SK-N-SH (cell line): ENCODE results near the gene MAD1L1. TPM values are rescaled to one million over a fixed set of nuclear protein-coding genes. Genes with fewer than 3 reads are reported as not detected.

Source experiments
- CTCF ChIA-PET: fragments of 300-600, 350-600 bp; formaldehyde crosslinking; extraction: SDS; loops from one replicate; lab custom pipeline; 2021; lab: Yijun Ruan, JAX
- POLR2A ChIA-PET: fragments of 350-600 bp; sonication (Branson Sonifier 250); formaldehyde crosslinking; extraction: SDS; loops from one replicate; lab custom pipeline; 2020; ENCODE audit warnings: antibody characterized with exemption, inconsistent platforms; lab: Yijun Ruan, JAX
- DNase-seq: peaks from one replicate; pipeline ENCODE4 v3.0.0; 2012
- H2AFZ ChIP-seq: fragments of 200-600 bp; sonication (generic); 2 replicates; pipeline ENCODE4 v1.8.1; 2016; ENCODE audit warnings: antibody characterized with exemption, mild to moderate bottlenecking, low read depth
- H3F3A ChIP-seq: fragments of 200-600 bp; sonication (generic); replicated peaks from 2 replicates; pipeline ENCODE3; 2016; ENCODE audit warnings: antibody characterized with exemption, mild to moderate bottlenecking; ENCODE audit not compliant: insufficient read depth
- H3K27ac ChIP-seq, 2 experiments: fragments of 200-500 bp in 1 of 2; fragments of 200-600 bp in 1 of 2; sonication (Bioruptor generic) in 1 of 2; sonication (generic), shearing (Covaris generic) in 1 of 2; 2 replicates each; pipeline versions ENCODE4 v1.5.1 to v1.6.1; 2014 to 2016; ENCODE audit warnings: low read depth in 2 of 2, inconsistent platforms in 1 of 2, low read length in 1 of 2, mild to moderate bottlenecking in 1 of 2, mixed read lengths in 1 of 2
- H3K27me3 ChIP-seq: fragments of 200-600 bp; sonication (generic), shearing (Covaris generic); 2 replicates; pipeline ENCODE4 v1.6.1; 2016; ENCODE audit warnings: mixed run types; ENCODE audit not compliant: insufficient read depth
- H3K36me3 ChIP-seq, 2 experiments: fragments of 200-500 bp in 1 of 2; fragments of 200-600 bp in 1 of 2; sonication (Bioruptor generic) in 1 of 2; sonication (generic) in 1 of 2; replicated peaks in 1 of 2; 2 replicates each; pipeline versions ENCODE3 to v1.5.1; 2014 to 2016; ENCODE audit warnings: low read length in 1 of 2, mild to moderate bottlenecking in 1 of 2; ENCODE audit not compliant: insufficient read depth in 2 of 2, control insufficient read depth in 1 of 2
- H3K4me1 ChIP-seq, 2 experiments: fragments of 200-500 bp in 1 of 2; fragments of 200-600 bp in 1 of 2; sonication (Bioruptor generic) in 1 of 2; sonication (generic), shearing (Covaris generic) in 1 of 2; 2 replicates each; pipeline versions ENCODE4 v1.5.1 to v1.6.1; 2014 to 2016; ENCODE audit warnings: low read depth in 1 of 2, low read length in 1 of 2, mixed run types in 1 of 2; ENCODE audit not compliant: insufficient read depth in 2 of 2, control insufficient read depth in 1 of 2
- H3K4me2 ChIP-seq: fragments of 200-600 bp; sonication (generic), shearing (Covaris generic); 2 replicates; pipeline ENCODE4 v1.6.1; 2017; ENCODE audit warnings: mixed run types
- H3K4me3 ChIP-seq, 2 experiments: fragments of 200-500 bp in 1 of 2; fragments of 200-600 bp in 1 of 2; sonication (Bioruptor generic) in 1 of 2; sonication (generic), shearing (Covaris generic) in 1 of 2; 2 replicates each; pipeline versions ENCODE4 v1.5.1 to v1.8.1; 2014 to 2016; ENCODE audit warnings: low read depth in 2 of 2, inconsistent platforms in 1 of 2, low read length in 1 of 2, mild to moderate bottlenecking in 1 of 2, mixed read lengths in 1 of 2, moderate library complexity in 1 of 2
- H3K79me2 ChIP-seq: fragments of 200-600 bp; sonication (generic); 2 replicates; pipeline ENCODE4 v1.8.1; 2017; ENCODE audit warnings: mild to moderate bottlenecking; ENCODE audit not compliant: insufficient read depth
- H3K9ac ChIP-seq: fragments of 200-600 bp; sonication (generic); 2 replicates; pipeline ENCODE4 v1.6.1; 2017; ENCODE audit warnings: mixed run types
- H3K9me2 ChIP-seq: fragments of 200-600 bp; sonication (generic); 2 replicates; pipeline ENCODE4 v1.6.1; 2017; ENCODE audit warnings: mixed run types
- H3K9me3 ChIP-seq: fragments of 200-600 bp; sonication (generic); 2 replicates; pipeline ENCODE4 v1.6.1; 2017; ENCODE audit warnings: mixed run types, mild to moderate bottlenecking, moderate library complexity
- H4K20me1 ChIP-seq: fragments of 200-600 bp; sonication (generic); 2 replicates; pipeline ENCODE4 v1.6.1; 2017; ENCODE audit warnings: mild to moderate bottlenecking, mixed run types; ENCODE audit not compliant: insufficient read depth
- ELF1 ChIP-seq: IDR thresholded peaks from 2 replicates; pipeline ENCODE4 v1.4.0; 2012
- EP300 ChIP-seq, 2 experiments: IDR thresholded peaks; 2 replicates each; pipeline versions ENCODE4 v1.4.0 to v1.6.1; 2012; ENCODE audit warnings: borderline replicate concordance in 1 of 2, low read depth in 1 of 2, low read length in 1 of 2
- FOSL2 ChIP-seq: IDR thresholded peaks from 2 replicates; pipeline ENCODE4 v1.4.0; 2012; ENCODE audit warnings: low read depth, mild to moderate bottlenecking, moderate library complexity, borderline replicate concordance
- MXI1 ChIP-seq: IDR thresholded peaks from 2 replicates; pipeline ENCODE4 v1.6.1; 2012; ENCODE audit warnings: mild to moderate bottlenecking, low read depth, low read length, improper control_type of control experiment
- NRF1 ChIP-seq: IDR thresholded peaks from 2 replicates; pipeline ENCODE4 v1.6.1; 2012; ENCODE audit warnings: low read depth, mild to moderate bottlenecking, low read length
- PBX3 ChIP-seq: IDR thresholded peaks from 2 replicates; pipeline ENCODE4; 2012
- RCOR1 ChIP-seq: fragments of 150-350 bp; IDR thresholded peaks from 2 replicates; pipeline ENCODE4 v1.6.1; 2017; ENCODE audit warnings: antibody characterized with exemption, low read length
- SMC3 ChIP-seq: IDR thresholded peaks from 2 replicates; pipeline ENCODE4 v1.6.1; 2012; ENCODE audit warnings: low read depth, low read length, improper control_type of control experiment
- TAF1 ChIP-seq: IDR thresholded peaks from 2 replicates; pipeline ENCODE4 v1.6.1; 2012; ENCODE audit warnings: low read depth, mild to moderate bottlenecking, low read length, moderate library complexity, borderline replicate concordance
- WGBS: methylation state at CpG from one replicate; pipeline ENCODE4 v1.1.6; 2017; ENCODE audit warnings: low lambda C conversion rate; 5-methylcytosine and 5-hydroxymethylcytosine counted together
- polyA plus RNA-seq, 3 experiments: library from polyadenylated mRNA; depleted of rRNA; stranded (reverse); fragments of >200 nt; gene quantifications; 2 replicates each; pipeline ENCODE4 v1.2.3, GENCODE V29; 2012
- TF ChIP-seq, protein P1 (sequence below): IDR thresholded peaks from 2 replicates; pipeline ENCODE4 v1.4.0; 2012; ENCODE audit warnings: low read depth, borderline replicate concordance
- TF ChIP-seq, protein P2 (sequence below): fragments of 150-350 bp; IDR thresholded peaks from 2 replicates; pipeline ENCODE4 v1.6.1; 2017; ENCODE audit warnings: antibody characterized with exemption, low read length, low read depth, borderline replicate concordance
- TF ChIP-seq, protein P3 (sequence below): fragments of 150-350 bp; IDR thresholded peaks from 2 replicates; pipeline ENCODE4 v1.6.1; 2016; ENCODE audit warnings: mild to moderate bottlenecking, low read depth, low read length

Gene MAD1L1
- polyA plus RNA-seq, 1 of the 3 experiments (the other 2 are of a cell fraction): 46.2 TPM

GRCh38 chr7:2004841-2005725 lies 227.7 kb downstream of the MAD1L1 start:
- H3K79me2 ChIP-seq: no peaks in the 10 kb centered on the region
- no peak for DNase-seq
- H3K36me3 ChIP-seq: no peaks in the 10 kb centered on the region
- no peak for TF ChIP-seq PBX3
- TF ChIP-seq FOSL2: no peak
- TF ChIP-seq RCOR1: no peak
- TF ChIP-seq, protein P1, sequence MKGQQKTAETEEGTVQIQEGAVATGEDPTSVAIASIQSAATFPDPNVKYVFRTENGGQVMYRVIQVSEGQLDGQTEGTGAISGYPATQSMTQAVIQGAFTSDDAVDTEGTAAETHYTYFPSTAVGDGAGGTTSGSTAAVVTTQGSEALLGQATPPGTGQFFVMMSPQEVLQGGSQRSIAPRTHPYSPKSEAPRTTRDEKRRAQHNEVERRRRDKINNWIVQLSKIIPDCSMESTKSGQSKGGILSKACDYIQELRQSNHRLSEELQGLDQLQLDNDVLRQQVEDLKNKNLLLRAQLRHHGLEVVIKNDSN: no peak
- no peak for TF ChIP-seq SMC3
- TF ChIP-seq ELF1: no peak
- no peak for TF ChIP-seq EP300 (IDR thresholded peaks at IDR 0.05; ENCODE audit: borderline replicate concordance in 1 of 2, low read depth in 1 of 2, low read length in 1 of 2)
- no peak for TF ChIP-seq NRF1
- TF ChIP-seq, protein P2, sequence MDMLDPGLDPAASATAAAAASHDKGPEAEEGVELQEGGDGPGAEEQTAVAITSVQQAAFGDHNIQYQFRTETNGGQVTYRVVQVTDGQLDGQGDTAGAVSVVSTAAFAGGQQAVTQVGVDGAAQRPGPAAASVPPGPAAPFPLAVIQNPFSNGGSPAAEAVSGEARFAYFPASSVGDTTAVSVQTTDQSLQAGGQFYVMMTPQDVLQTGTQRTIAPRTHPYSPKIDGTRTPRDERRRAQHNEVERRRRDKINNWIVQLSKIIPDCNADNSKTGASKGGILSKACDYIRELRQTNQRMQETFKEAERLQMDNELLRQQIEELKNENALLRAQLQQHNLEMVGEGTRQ: no peak
- no peak for TF ChIP-seq TAF1
- TF ChIP-seq, protein P3, sequence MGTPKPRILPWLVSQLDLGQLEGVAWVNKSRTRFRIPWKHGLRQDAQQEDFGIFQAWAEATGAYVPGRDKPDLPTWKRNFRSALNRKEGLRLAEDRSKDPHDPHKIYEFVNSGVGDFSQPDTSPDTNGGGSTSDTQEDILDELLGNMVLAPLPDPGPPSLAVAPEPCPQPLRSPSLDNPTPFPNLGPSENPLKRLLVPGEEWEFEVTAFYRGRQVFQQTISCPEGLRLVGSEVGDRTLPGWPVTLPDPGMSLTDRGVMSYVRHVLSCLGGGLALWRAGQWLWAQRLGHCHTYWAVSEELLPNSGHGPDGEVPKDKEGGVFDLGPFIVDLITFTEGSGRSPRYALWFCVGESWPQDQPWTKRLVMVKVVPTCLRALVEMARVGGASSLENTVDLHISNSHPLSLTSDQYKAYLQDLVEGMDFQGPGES: no peak
- TF ChIP-seq MXI1: no peak
- WGBS: 94% methylated on average over 29 of the region's 29 CpGs
- H3K9me2 ChIP-seq: no peaks in the 10 kb centered on the region
- no peak overlapping the region for H2AFZ ChIP-seq
- POLR2A ChIA-PET: no interaction called here
- H3K4me3 ChIP-seq: no peak overlapping the region
- H3K27me3 ChIP-seq: no peaks in the 10 kb centered on the region
- CTCF ChIA-PET: interaction anchor here (1.1 to 1.6 kb wide), 4 partner anchors 10 to 106 kb away, joined by 3 to 4 read pairs (median 3); no protein-coding TSS in a partner anchor
- no peaks in the 10 kb centered on the region for H3F3A ChIP-seq
- H3K4me1 ChIP-seq: peaks cover 0 to 81% of the 10 kb centered on the region in 2 experiments; a peak in 1 of 4 replicates
- no peak overlapping the region for H3K9ac ChIP-seq
- H3K4me2 ChIP-seq: no peak overlapping the region
- no peaks in the 10 kb centered on the region for H3K9me3 ChIP-seq
- no peaks in the 10 kb centered on the region for H4K20me1 ChIP-seq
- H3K27ac ChIP-seq: no peak overlapping the region; a peak in 1 of 4 replicates
